HG03064 (cell line): ENCODE results near the gene ABHD13.
"Not testable (repeated sequence)": the region's sequence is repeated elsewhere in the genome, so short reads cannot be mapped to it uniquely, and the experiment has no call there.

ENCODE experiments used
- ATAC-seq: cut with Tn5 transposase; IDR thresholded peaks from one replicate; pipeline ENCODE4 v1.9.1; 2021; ENCODE audit warnings: low read depth; ENCODE audit not compliant: unreplicated experiment

The ABHD13 gene

GRCh38 chr13:108223687-108224503 is 5.7 kb downstream of the ABHD13 start:
- no peak for ATAC-seq

GRCh38 chr13:108225440-108225839 is 7.2 kb downstream of the ABHD13 start:
- peak; percentile 64 for ATAC-seq

GRCh38 chr13:108226184-108226583 is 8.0 kb downstream of the ABHD13 start:
- peak; percentile 32 for ATAC-seq

GRCh38 chr13:108227651-108228272 is 9.6 kb downstream of the ABHD13 start:
- no peak for ATAC-seq

- ATAC-seq = no peak
These were observed 12.2 kb downstream of the ABHD13 start for GRCh38 chr13:108230377-108230776.

- ATAC-seq = no peak
These were observed 31.0 kb downstream of the ABHD13 start for GRCh38 chr13:108249150-108249549.

GRCh38 chr13:108257248-108257647 is 39.1 kb downstream of the ABHD13 start:
- ATAC-seq = no peak

GRCh38 chr13:108263621-108264355 is 45.6 kb downstream of the ABHD13 start:
- no peak for ATAC-seq

GRCh38 chr13:108266321-108266990 is 48.3 kb downstream of the ABHD13 start:
- ATAC-seq = no peak

GRCh38 chr13:108267347-108267746 is 49.2 kb downstream of the ABHD13 start:
- ATAC-seq = no peak

- ATAC-seq = not testable (repeated sequence)
These were observed 49.7 kb downstream of the ABHD13 start for GRCh38 chr13:108267855-108268254.

GRCh38 chr13:108268466-108269112 is 50.4 kb downstream of the ABHD13 start:
- ATAC-seq = no peak

GRCh38 chr13:108269601-108270328 is 51.6 kb downstream of the ABHD13 start, which contains the start of gene TNFSF13B:
Gene TNFSF13B (plus strand): TSS chr13:108269718. CDS start chr13:108269896, 178 bp downstream.
- peak; percentile 63 for ATAC-seq

GRCh38 chr13:108270442-108270841 is 52.2 kb downstream of the ABHD13 start:
- peak; percentile 7 for ATAC-seq

- no peak for ATAC-seq
These were observed 54.1 kb downstream of the ABHD13 start for GRCh38 chr13:108272333-108272732.

GRCh38 chr13:108273429-108274118 is 55.4 kb downstream of the ABHD13 start:
- no peak for ATAC-seq

- no peak for ATAC-seq
These were observed 56.5 kb downstream of the ABHD13 start for GRCh38 chr13:108274718-108275117.

- no peak for ATAC-seq
These were observed 57.9 kb downstream of the ABHD13 start for GRCh38 chr13:108276060-108276459.

- no peak for ATAC-seq
These were observed 60.3 kb downstream of the ABHD13 start for GRCh38 chr13:108278466-108278865.
